Endodermal cell (in vitro differentiated cells): ENCODE results near the gene ISOC2. TPM values are rescaled to one million over a fixed set of nuclear protein-coding genes. Genes with fewer than 3 reads are reported as not detected.

Experiments
- DNase-seq: peaks from one replicate; pipeline ENCODE4 v3.0.0-alpha.2; 2017
- H3K27ac ChIP-seq: 2 replicates; pipeline ENCODE4 v1.5.1; 2013; ENCODE audit warnings: mild to moderate bottlenecking, low read depth, low read length, moderate library complexity
- H3K27me3 ChIP-seq: 2 replicates; pipeline ENCODE4 v1.6.1; 2013; ENCODE audit warnings: mild to moderate bottlenecking, low read length, moderate library complexity; ENCODE audit not compliant: insufficient read depth, control insufficient read depth, poor library complexity, severe bottlenecking
- H3K36me3 ChIP-seq: 2 replicates; pipeline ENCODE4 v1.7.0; 2013; ENCODE audit warnings: mild to moderate bottlenecking, low read length, moderate library complexity; ENCODE audit not compliant: control insufficient read depth, insufficient read depth
- H3K4me1 ChIP-seq: one replicate; pipeline ENCODE4 v1.7.0; 2013; ENCODE audit warnings: low read length; ENCODE audit not compliant: control insufficient read depth, insufficient read depth
- H3K4me3 ChIP-seq: 2 replicates; pipeline ENCODE4 v1.5.1; 2013; ENCODE audit warnings: mild to moderate bottlenecking, low read length, moderate library complexity
- H3K9ac ChIP-seq: 2 replicates; pipeline ENCODE4 v1.6.1; 2013; ENCODE audit warnings: mild to moderate bottlenecking, low read length, moderate library complexity; ENCODE audit not compliant: poor library complexity, severe bottlenecking; ENCODE audit errors: extremely low read depth
- H3K9me3 ChIP-seq: 2 replicates; pipeline ENCODE4 v1.6.1; 2013; ENCODE audit warnings: mild to moderate bottlenecking, low read length, moderate library complexity; ENCODE audit not compliant: control insufficient read depth
- H3K27ac Mint-ChIP-seq: 2 replicates; pipeline ENCODE4 v1.8.0; 2020; ENCODE audit warnings: mixed read lengths
- H3K27me3 Mint-ChIP-seq: 2 replicates; pipeline ENCODE4 v1.8.0; 2021; ENCODE audit warnings: mild to moderate bottlenecking, mixed read lengths; ENCODE audit not compliant: insufficient read depth
- H3K36me3 Mint-ChIP-seq: 2 replicates; pipeline ENCODE4 v1.8.0; 2020; ENCODE audit warnings: low read depth, mixed read lengths
- H3K4me1 Mint-ChIP-seq: 2 replicates; pipeline ENCODE4 v1.8.0; 2020; ENCODE audit warnings: mixed read lengths
- H3K4me3 Mint-ChIP-seq: 2 replicates; pipeline ENCODE4 v1.8.0; 2020; ENCODE audit warnings: mild to moderate bottlenecking, moderate library complexity, mixed read lengths
- H3K9me3 Mint-ChIP-seq: 2 replicates; pipeline ENCODE4 v1.8.0; 2020; ENCODE audit warnings: mild to moderate bottlenecking, mixed read lengths
- WGBS, 2 experiments: methylation state at CpG; one replicate each; pipeline versions ENCODE4 v1.1.5 to v1.1.7; 2013; ENCODE audit warnings: missing lambda C conversion rate in 2 of 2, mixed read lengths in 1 of 2; ENCODE audit not compliant: insufficient coverage in 1 of 2, insufficient read length in 1 of 2; 5-methylcytosine and 5-hydroxymethylcytosine counted together
- total RNA-seq, 2 donors: library from RNA; stranded (reverse); fragmentation: NEBNext Ultra II Directional in 1 of 2; extraction: Animal tissue kit (Norgen Biotek cat#: 25700) in 1 of 2; gene quantifications; 2 replicates in 1 of 2; 3 replicates in 1 of 2; pipeline ENCODE4 v1.2.1, GENCODE V29; 2021
- TF ChIP-seq, protein P1 (sequence below): fragments of 200-600 bp; sonication (generic); conservative IDR thresholded peaks from 2 replicates; pipeline ENCODE4 v1.5.0; 2021; ENCODE audit warnings: antibody characterized with exemption, mild to moderate bottlenecking

The ISOC2 gene
- total RNA-seq, 2 donors from 2014 or later: 35.9 to 39.2 TPM

DNA sequence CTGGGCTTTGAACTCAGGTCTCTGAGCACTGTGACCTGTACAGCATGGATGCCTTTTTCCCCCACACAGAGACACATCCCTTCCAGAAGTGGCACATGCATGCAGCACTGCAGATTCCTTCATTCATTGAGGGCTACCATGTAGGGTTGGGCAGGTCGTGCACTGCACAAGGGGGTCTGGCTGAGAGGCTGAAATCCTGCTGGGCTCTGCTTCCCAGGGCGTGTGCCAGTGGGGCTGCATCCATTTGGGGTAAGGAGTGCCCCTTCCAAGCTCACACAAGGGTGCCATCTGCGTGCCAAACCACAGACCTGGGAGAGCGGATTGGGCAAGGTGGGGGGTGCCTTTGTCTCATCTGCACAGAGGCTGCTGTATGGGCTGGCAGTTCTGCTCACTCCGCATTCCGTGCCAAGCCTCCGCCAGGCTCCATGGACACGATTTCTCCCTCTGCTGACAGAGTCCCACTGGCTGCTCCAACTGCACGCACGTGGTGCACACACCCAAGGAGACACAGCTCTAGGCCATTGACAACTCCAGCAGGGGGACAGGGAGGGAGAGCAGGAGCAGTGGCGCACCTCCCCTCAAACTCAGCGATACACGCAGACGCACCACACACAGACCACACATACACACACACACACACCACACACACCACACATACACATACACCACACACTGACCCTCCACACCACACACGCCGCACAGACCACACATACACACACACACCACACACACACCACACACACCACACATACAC is 13.8 kb downstream of the ISOC2 start:
- Mint-ChIP-seq H3K27me3 (peaks cover 21% of the 10 kb centered on the region), H3K27ac (no peak overlapping the region), H3K36me3 (no peaks in the 10 kb centered on the region), H3K9me3 (no peaks in the 10 kb centered on the region), H3K4me1 (peaks cover 3% of the 10 kb centered on the region), H3K4me3 (no peak overlapping the region)
- Histone ChIP-seq H3K4me1 (no peaks in the 10 kb centered on the region), H3K4me3 (no peak overlapping the region), H3K36me3 (no peaks in the 10 kb centered on the region), H3K27me3 (peaks cover 99% of the 10 kb centered on the region), H3K9me3 (no peaks in the 10 kb centered on the region), H3K9ac (no peak overlapping the region), H3K27ac (no peak overlapping the region)
- WGBS, 2 experiments: 39 to 55% methylated on average over 6 to 15 of the region's 16 CpGs
- TF ChIP-seq, protein P1, sequence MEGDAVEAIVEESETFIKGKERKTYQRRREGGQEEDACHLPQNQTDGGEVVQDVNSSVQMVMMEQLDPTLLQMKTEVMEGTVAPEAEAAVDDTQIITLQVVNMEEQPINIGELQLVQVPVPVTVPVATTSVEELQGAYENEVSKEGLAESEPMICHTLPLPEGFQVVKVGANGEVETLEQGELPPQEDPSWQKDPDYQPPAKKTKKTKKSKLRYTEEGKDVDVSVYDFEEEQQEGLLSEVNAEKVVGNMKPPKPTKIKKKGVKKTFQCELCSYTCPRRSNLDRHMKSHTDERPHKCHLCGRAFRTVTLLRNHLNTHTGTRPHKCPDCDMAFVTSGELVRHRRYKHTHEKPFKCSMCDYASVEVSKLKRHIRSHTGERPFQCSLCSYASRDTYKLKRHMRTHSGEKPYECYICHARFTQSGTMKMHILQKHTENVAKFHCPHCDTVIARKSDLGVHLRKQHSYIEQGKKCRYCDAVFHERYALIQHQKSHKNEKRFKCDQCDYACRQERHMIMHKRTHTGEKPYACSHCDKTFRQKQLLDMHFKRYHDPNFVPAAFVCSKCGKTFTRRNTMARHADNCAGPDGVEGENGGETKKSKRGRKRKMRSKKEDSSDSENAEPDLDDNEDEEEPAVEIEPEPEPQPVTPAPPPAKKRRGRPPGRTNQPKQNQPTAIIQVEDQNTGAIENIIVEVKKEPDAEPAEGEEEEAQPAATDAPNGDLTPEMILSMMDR: no peak
- no peak for DNase-seq

DNA sequence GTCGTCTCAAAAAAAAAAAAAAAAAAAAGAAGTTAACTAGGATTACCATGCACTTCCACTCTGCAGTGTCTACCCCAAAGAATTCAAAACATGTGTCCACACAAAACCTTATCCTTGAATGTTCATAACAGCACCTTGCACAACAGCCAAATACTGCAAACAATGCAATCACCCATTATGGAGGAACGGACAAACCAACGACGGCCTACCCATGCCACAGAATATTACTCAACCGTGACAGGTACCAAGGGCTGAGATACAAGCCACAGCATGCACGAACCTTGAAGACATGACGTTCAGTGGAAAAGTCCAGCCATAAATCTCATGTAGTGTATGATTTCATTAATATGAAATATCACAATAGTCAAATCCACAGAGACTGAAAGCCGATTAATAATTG is 15.4 kb downstream of the ISOC2 start:
- Mint-ChIP-seq H3K9me3 (no peaks in the 10 kb centered on the region), H3K4me3 (no peak overlapping the region), H3K4me1 (peaks cover 4% of the 10 kb centered on the region), H3K36me3 (no peaks in the 10 kb centered on the region), H3K27ac (no peak overlapping the region), H3K27me3 (peaks cover 21% of the 10 kb centered on the region)
- Histone ChIP-seq H3K9ac (no peak overlapping the region), H3K36me3 (no peaks in the 10 kb centered on the region), H3K27ac (no peak overlapping the region), H3K4me1 (no peaks in the 10 kb centered on the region), H3K27me3 (peaks cover 100% of the 10 kb centered on the region), H3K9me3 (no peaks in the 10 kb centered on the region), H3K4me3 (no peak overlapping the region)
- no peak for DNase-seq
- 80 to 90% methylated on average over 4 to 8 of the region's 8 CpGs for WGBS, 2 experiments
- TF ChIP-seq, protein P1: no peak

DNA sequence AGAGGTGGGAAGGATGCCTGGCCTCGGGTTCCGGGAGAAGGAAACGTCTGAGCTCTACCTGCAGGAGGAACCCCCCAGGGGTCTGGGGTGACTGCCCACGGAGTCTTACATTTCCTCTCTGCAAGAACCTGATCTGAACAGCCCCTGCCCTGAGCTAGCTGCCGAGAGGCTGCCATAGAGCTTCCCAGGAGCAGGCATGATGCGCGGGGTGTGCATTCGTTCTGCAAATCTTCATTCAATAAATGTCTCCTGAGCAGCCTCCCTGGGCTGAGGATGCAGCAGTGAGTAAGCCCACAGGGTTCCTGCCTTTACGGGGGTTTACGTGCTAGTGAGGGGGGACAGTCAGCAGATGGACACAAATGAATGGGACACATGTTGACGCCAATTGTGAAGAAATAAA is 16.8 kb downstream of the ISOC2 start:
- TF ChIP-seq, protein P1: no peak
- Mint-ChIP-seq H3K27me3 (peaks cover 27% of the 10 kb centered on the region), H3K27ac (no peak overlapping the region), H3K4me3 (no peak overlapping the region), H3K36me3 (no peaks in the 10 kb centered on the region), H3K9me3 (peaks cover 3% of the 10 kb centered on the region), H3K4me1 (peaks cover 7% of the 10 kb centered on the region)
- Histone ChIP-seq H3K36me3 (no peaks in the 10 kb centered on the region), H3K27me3 (peaks cover 100% of the 10 kb centered on the region), H3K9ac (no peak overlapping the region), H3K9me3 (no peaks in the 10 kb centered on the region), H3K4me1 (no peaks in the 10 kb centered on the region), H3K4me3 (no peak overlapping the region), H3K27ac (no peak overlapping the region)
- no peak for DNase-seq
- WGBS, 2 experiments: 52 to 54% methylated on average over 8 to 11 of the region's 11 CpGs
